ENCODE measurements around the gene LDHAL6B. TPM values are rescaled to one million over a fixed set of nuclear protein-coding genes. Genes with fewer than 3 reads are reported as not detected.
A peak's percentile ranks its signal among the peaks of the same experiment; 100 is the strongest.

LDHAL6B gene
- total RNA-seq, 1 donor from 2014 or later: not detected

DNA sequence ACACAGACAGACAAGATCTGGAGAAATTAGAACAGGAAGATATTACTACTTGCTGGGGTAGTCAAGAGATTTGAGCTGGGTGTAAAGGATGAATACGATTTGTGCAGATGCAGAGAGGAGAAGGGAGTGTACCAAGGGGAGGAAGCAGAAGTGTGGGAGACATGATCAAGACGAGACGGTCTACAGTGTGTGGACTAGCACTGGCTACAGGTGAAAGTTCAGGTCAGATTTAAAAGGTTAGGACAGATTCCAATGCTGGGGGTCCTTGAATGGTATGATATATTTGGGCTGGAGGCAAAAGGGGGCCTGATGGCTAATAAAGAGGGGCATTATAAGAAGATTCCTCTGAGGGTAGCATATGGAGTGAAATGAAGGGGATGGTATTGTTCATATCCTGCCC lies 12.1 kb downstream of the LDHAL6B start:
- Mint-ChIP-seq H3K9me3 (ENCODE audit: unreplicated experiment) (peaks cover 2% of the 10 kb centered on the region), H3K27ac (ENCODE audit: unreplicated experiment) (no peak overlapping the region), H3K36me3 (ENCODE audit: low read depth, unreplicated experiment) (peaks cover 38% of the 10 kb centered on the region)

DNA sequence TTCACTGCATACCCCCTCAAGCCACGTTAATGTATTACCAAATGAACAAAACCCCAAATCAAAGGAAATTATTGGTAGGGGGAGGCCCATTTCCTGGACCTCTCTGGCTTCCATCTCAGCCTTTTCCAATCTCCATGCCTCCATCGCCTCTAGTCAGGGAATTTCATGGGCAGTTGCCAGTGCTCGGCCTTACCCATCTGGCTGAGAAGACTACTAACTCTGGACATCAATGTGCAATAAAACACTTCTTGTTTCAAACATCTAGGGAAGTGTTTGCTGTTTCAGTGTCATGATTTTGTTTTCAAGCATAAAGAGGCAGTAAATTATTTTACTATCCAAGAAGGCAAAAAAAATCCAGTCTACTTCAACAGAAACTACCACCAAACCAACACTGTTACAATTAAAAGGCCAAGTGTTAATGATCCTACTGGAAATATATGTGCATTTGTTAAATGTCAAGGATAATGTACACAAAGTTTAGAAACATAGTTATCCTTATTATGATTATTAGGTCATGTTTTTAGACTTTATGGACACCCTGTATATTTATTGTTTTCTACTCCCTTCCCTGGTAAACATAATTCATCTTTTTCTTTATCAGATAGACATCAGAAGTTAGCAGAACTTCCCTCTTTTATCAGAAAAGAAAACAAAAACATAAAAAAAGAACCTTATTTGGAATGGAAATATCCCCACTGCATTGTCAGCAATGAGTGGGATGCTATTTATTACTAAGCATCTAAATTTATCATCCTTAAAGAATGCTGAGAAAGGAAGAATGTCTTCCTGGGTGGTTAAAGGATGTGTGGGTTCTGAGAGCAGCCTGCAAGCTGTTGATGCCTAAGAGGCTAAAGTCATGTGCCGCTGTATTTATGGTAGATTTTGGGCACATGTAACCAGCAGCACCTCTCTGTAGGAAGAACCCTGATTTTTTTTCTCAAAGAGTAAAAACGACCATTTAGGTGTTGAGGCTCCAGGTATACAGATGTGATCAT lies 15.2 kb downstream of the LDHAL6B start:
- DNase-seq (ENCODE audit: low read depth) (peak; percentile 88), FAIRE-seq (peak; percentile 74)
- no peak for TF ChIP-seq EZH2 (IDR thresholded peaks at IDR 0.05; ENCODE audit: insufficient read depth, low read length)
- TF ChIP-seq, protein P1, sequence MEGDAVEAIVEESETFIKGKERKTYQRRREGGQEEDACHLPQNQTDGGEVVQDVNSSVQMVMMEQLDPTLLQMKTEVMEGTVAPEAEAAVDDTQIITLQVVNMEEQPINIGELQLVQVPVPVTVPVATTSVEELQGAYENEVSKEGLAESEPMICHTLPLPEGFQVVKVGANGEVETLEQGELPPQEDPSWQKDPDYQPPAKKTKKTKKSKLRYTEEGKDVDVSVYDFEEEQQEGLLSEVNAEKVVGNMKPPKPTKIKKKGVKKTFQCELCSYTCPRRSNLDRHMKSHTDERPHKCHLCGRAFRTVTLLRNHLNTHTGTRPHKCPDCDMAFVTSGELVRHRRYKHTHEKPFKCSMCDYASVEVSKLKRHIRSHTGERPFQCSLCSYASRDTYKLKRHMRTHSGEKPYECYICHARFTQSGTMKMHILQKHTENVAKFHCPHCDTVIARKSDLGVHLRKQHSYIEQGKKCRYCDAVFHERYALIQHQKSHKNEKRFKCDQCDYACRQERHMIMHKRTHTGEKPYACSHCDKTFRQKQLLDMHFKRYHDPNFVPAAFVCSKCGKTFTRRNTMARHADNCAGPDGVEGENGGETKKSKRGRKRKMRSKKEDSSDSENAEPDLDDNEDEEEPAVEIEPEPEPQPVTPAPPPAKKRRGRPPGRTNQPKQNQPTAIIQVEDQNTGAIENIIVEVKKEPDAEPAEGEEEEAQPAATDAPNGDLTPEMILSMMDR (IDR thresholded peaks at IDR 0.05; ENCODE audit: insufficient read depth, low read depth, low read length): no peak
- Histone ChIP-seq H3K4me3 (ENCODE audit: insufficient read depth, low read depth, low read length) (no peak overlapping the region), H4K20me1 (ENCODE audit: insufficient read depth, low read length) (no peaks in the 10 kb centered on the region), H3K9me3 (ENCODE audit: insufficient read depth, low read depth, low read length) (no peaks in the 10 kb centered on the region), H3K4me1 (ENCODE audit: insufficient read depth, low read length) (peaks cover 14% of the 10 kb centered on the region), H3K9ac (ENCODE audit: low read length) (peak overlapping the region; percentile 28), H2AFZ (ENCODE audit: low read depth, low read length) (no peak overlapping the region), H3K4me2 (ENCODE audit: low read length) (peak overlapping the region; percentile 53), H3K36me3 (ENCODE audit: insufficient read depth, low read length) (peaks cover 22% of the 10 kb centered on the region), H3K27me3 (ENCODE audit: insufficient read depth, low read length) (no peaks in the 10 kb centered on the region), H3K27ac (ENCODE audit: low read depth, low read length) (peak overlapping the region; percentile 73), H3K79me2 (ENCODE audit: insufficient read depth, low read length) (no peaks in the 10 kb centered on the region)
- no peak overlapping the region for H3K4me3 Mint-ChIP-seq (ENCODE audit: unreplicated experiment)
- H3K9me3 Mint-ChIP-seq (ENCODE audit: unreplicated experiment): no peaks in the 10 kb centered on the region
- peak overlapping the region; percentile 98 for H3K27ac Mint-ChIP-seq (ENCODE audit: unreplicated experiment)
- no peaks in the 10 kb centered on the region for H3K27me3 Mint-ChIP-seq (ENCODE audit: low read depth, unreplicated experiment)
- peaks cover 12% of the 10 kb centered on the region for H3K4me1 Mint-ChIP-seq (ENCODE audit: low read depth, unreplicated experiment)
- peaks cover 40% of the 10 kb centered on the region for H3K36me3 Mint-ChIP-seq (ENCODE audit: low read depth, unreplicated experiment)

More for the DNA sequence above, 12.1 kb downstream of the LDHAL6B start:
- Histone ChIP-seq H3K9me3 (ENCODE audit: insufficient read depth, low read depth, low read length) (no peaks in the 10 kb centered on the region), H3K4me3 (ENCODE audit: insufficient read depth, low read depth, low read length) (no peak overlapping the region), H3K79me2 (ENCODE audit: insufficient read depth, low read length) (no peaks in the 10 kb centered on the region), H4K20me1 (ENCODE audit: insufficient read depth, low read length) (no peaks in the 10 kb centered on the region), H3K4me2 (ENCODE audit: low read length) (no peak overlapping the region), H3K27ac (ENCODE audit: low read depth, low read length) (no peak overlapping the region), H3K27me3 (ENCODE audit: insufficient read depth, low read length) (no peaks in the 10 kb centered on the region), H3K36me3 (ENCODE audit: insufficient read depth, low read length) (peaks cover 47% of the 10 kb centered on the region), H3K4me1 (ENCODE audit: insufficient read depth, low read length) (peaks cover 14% of the 10 kb centered on the region), H2AFZ (ENCODE audit: low read depth, low read length) (no peak overlapping the region), H3K9ac (ENCODE audit: low read length) (no peak overlapping the region)
- Mint-ChIP-seq H3K4me3 (ENCODE audit: unreplicated experiment) (no peak overlapping the region), H3K27me3 (ENCODE audit: low read depth, unreplicated experiment) (no peaks in the 10 kb centered on the region), H3K4me1 (ENCODE audit: low read depth, unreplicated experiment) (peaks cover 11% of the 10 kb centered on the region)
- FAIRE-seq: no peak
- no peak for DNase-seq (ENCODE audit: low read depth)
- TF ChIP-seq, protein P1 (IDR thresholded peaks at IDR 0.05; ENCODE audit: insufficient read depth, low read depth, low read length): no peak
- no peak for TF ChIP-seq EZH2 (IDR thresholded peaks at IDR 0.05; ENCODE audit: insufficient read depth, low read length)
